Measurements from ENCODE around the gene RSF1.

Gene RSF1

GRCh38 chr11:77806993-77807392 lies 13.5 kb downstream of the RSF1 start:
- DNase-seq: no peak

GRCh38 chr11:77806415-77806814 lies 14.1 kb downstream of the RSF1 start:
- no peak for DNase-seq

GRCh38 chr11:77801477-77801876 lies 19.0 kb downstream of the RSF1 start:
- no peak for DNase-seq

- DNase-seq: no peak
These were observed 20.1 kb downstream of the RSF1 start for GRCh38 chr11:77800449-77800848.

GRCh38 chr11:77799338-77799737 lies 21.2 kb downstream of the RSF1 start:
- no peak for DNase-seq

- no peak for DNase-seq
These were observed 26.6 kb downstream of the RSF1 start for GRCh38 chr11:77793972-77794371.

GRCh38 chr11:77791301-77791700 lies 29.2 kb downstream of the RSF1 start:
- no peak for DNase-seq

- no peak for DNase-seq
These were observed 30.6 kb downstream of the RSF1 start for GRCh38 chr11:77789731-77790476.

GRCh38 chr11:77789061-77789730 lies 31.3 kb downstream of the RSF1 start:
- DNase-seq: no peak

GRCh38 chr11:77784572-77784971 lies 36.0 kb downstream of the RSF1 start:
- DNase-seq: no peak

GRCh38 chr11:77783025-77783424 lies 37.5 kb downstream of the RSF1 start:
- DNase-seq: no peak

GRCh38 chr11:77779935-77780334 lies 40.6 kb downstream of the RSF1 start:
- no peak for DNase-seq

GRCh38 chr11:77778549-77778948 lies 42.0 kb downstream of the RSF1 start:
- DNase-seq: no peak

- DNase-seq: no peak
These were observed 42.4 kb downstream of the RSF1 start for GRCh38 chr11:77778118-77778517.

- no peak for DNase-seq
These were observed 44.1 kb downstream of the RSF1 start for GRCh38 chr11:77776455-77776854.

- DNase-seq: no peak
These were observed 44.6 kb downstream of the RSF1 start for GRCh38 chr11:77775936-77776335.

- DNase-seq: no peak
These were observed 49.4 kb downstream of the RSF1 start for GRCh38 chr11:77771135-77771534.

GRCh38 chr11:77770629-77771028 lies 49.9 kb downstream of the RSF1 start:
- DNase-seq: no peak

GRCh38 chr11:77762426-77762825 lies 58.1 kb downstream of the RSF1 start:
- no peak for DNase-seq

- DNase-seq: no peak
These were observed 59.0 kb downstream of the RSF1 start for GRCh38 chr11:77761491-77761890.

GRCh38 chr11:77758331-77758730 lies 62.2 kb downstream of the RSF1 start:
- DNase-seq: no peak

- no peak for DNase-seq
These were observed 67.3 kb downstream of the RSF1 start for GRCh38 chr11:77753230-77753629.

- DNase-seq: no peak
These were observed 68.0 kb downstream of the RSF1 start for GRCh38 chr11:77752516-77752915.

GRCh38 chr11:77750394-77751156 lies 69.9 kb downstream of the RSF1 start:
- DNase-seq: no peak

Data from NCI-H1105 (cell line).